PC-3 (cell line): ENCODE data around the gene CNDP1. TPM values are rescaled to one million over a fixed set of nuclear protein-coding genes. Genes with fewer than 3 reads are reported as not detected.

Experiments
- ATAC-seq: fragments of 200-7000 bp; cut with Tn5 transposase; 2 replicates; pipeline ENCODE4 v1.9.1; 2020; ENCODE audit warnings: mild to moderate bottlenecking, moderate library complexity
- BruUV-seq: library from RNA; stranded (reverse); fragments of 400-500 nt; replicated peaks from 2 replicates; lab custom pipeline; 2021; lab: Mats Ljungman, UMichigan
- CTCF ChIA-PET: fragments of 300-600 bp; sonication (Branson Sonifier 250); formaldehyde crosslinking; loops from one replicate; lab custom pipeline; 2022; ENCODE audit warnings: antibody characterized with exemption; lab: Charles Lee
- POLR2A ChIA-PET: fragments of 300-600 bp; sonication (Branson Sonifier 250); formaldehyde crosslinking; loops from one replicate; lab custom pipeline; 2022; ENCODE audit warnings: antibody characterized with exemption; ENCODE audit not compliant: unreplicated experiment; lab: Charles Lee
- DNase-seq: peaks from one replicate; pipeline ENCODE4 v3.0.0-alpha.2; 2015
- H2AFZ ChIP-seq: fragments of 300-600 bp; sonication (generic); 2 replicates; pipeline ENCODE4 v1.6.0; 2016; ENCODE audit warnings: antibody characterized with exemption, low read length
- H3F3A ChIP-seq: fragments of 300-600 bp; sonication (generic); one replicate; pipeline ENCODE4 v1.6.0; 2017; ENCODE audit warnings: antibody characterized with exemption, low read length, control low read depth, mild to moderate bottlenecking; ENCODE audit not compliant: unreplicated experiment
- H3K27ac ChIP-seq: fragments of 300-600 bp; sonication (generic); 2 replicates; pipeline ENCODE4 v1.5.1; 2016; ENCODE audit warnings: mild to moderate bottlenecking, low read length
- H3K27me3 ChIP-seq: fragments of 300-600 bp; sonication (generic); 2 replicates; pipeline ENCODE4 v1.6.1; 2016; ENCODE audit warnings: low read length, mixed read lengths
- H3K36me3 ChIP-seq: fragments of 300-600 bp; sonication (generic); 2 replicates; pipeline ENCODE4 v1.6.1; 2016; ENCODE audit warnings: low read depth, mixed run types, low read length, mixed read lengths
- H3K4me1 ChIP-seq: fragments of 300-600 bp; sonication (generic); 2 replicates; pipeline ENCODE4 v1.5.1; 2016; ENCODE audit warnings: low read length; ENCODE audit not compliant: insufficient read depth
- H3K4me2 ChIP-seq: fragments of 300-600 bp; sonication (generic); 2 replicates; pipeline ENCODE4 v1.6.0; 2016; ENCODE audit warnings: low read length
- H3K4me3 ChIP-seq: fragments of 300-600 bp; sonication (generic); 2 replicates; pipeline ENCODE4 v1.5.1; 2016; ENCODE audit warnings: mild to moderate bottlenecking, low read length, mixed read lengths
- H3K79me2 ChIP-seq: fragments of 300-600 bp; sonication (generic); 2 replicates; pipeline ENCODE4 v1.6.1; 2017; ENCODE audit warnings: low read length, mixed read lengths
- H3K9ac ChIP-seq: fragments of 300-600 bp; sonication (generic); 2 replicates; pipeline ENCODE4 v1.6.0; 2016; ENCODE audit warnings: mild to moderate bottlenecking, low read length
- H3K9me2 ChIP-seq: fragments of 300-600 bp; sonication (generic); replicated peaks from 2 replicates; pipeline ENCODE4 v1.6.1; 2016; ENCODE audit warnings: mixed run types, low read length, mixed read lengths
- H3K9me3 ChIP-seq: fragments of 300-600 bp; sonication (generic); 2 replicates; pipeline ENCODE4 v1.6.1; 2016; ENCODE audit warnings: low read length, mixed read lengths
- H4K20me1 ChIP-seq: fragments of 300-600 bp; sonication (generic); 2 replicates; pipeline ENCODE4 v1.6.1; 2016; ENCODE audit warnings: low read length, mixed read lengths
- CTCF ChIP-seq: fragments of 300-600 bp; sonication (generic); conservative IDR thresholded peaks from 2 replicates; pipeline ENCODE4 v1.5.1; 2017; ENCODE audit warnings: antibody characterized with exemption, low read depth, mild to moderate bottlenecking, low read length
- EZH2 ChIP-seq: fragments of 300-600 bp; sonication (generic); IDR thresholded peaks from one replicate; pipeline ENCODE4 v1.6.1; 2017; ENCODE audit warnings: antibody characterized with exemption, mild to moderate bottlenecking, low read length; ENCODE audit not compliant: unreplicated experiment
- EZH2phosphoT487 ChIP-seq: fragments of 300-600 bp; sonication (generic); IDR thresholded peaks from 2 replicates; pipeline ENCODE4 v1.6.1; 2018; ENCODE audit warnings: mild to moderate bottlenecking, antibody characterized with exemption, low read length, borderline replicate concordance
- intact Hi-C: fragments of 100-400 bp; cut with micrococcal nuclease; formaldehyde crosslinking; loops from 2 replicates; pipeline ENCODE4 v1.9.0; 2023
- total RNA-seq: library from RNA; depleted of rRNA; stranded (reverse); fragments of >200 nt; gene quantifications from 2 replicates; pipeline ENCODE4 v1.2.3, GENCODE V29; 2014

Gene CNDP1
- total RNA-seq, 1 experiment from 2014 or later: not detected

DNA sequence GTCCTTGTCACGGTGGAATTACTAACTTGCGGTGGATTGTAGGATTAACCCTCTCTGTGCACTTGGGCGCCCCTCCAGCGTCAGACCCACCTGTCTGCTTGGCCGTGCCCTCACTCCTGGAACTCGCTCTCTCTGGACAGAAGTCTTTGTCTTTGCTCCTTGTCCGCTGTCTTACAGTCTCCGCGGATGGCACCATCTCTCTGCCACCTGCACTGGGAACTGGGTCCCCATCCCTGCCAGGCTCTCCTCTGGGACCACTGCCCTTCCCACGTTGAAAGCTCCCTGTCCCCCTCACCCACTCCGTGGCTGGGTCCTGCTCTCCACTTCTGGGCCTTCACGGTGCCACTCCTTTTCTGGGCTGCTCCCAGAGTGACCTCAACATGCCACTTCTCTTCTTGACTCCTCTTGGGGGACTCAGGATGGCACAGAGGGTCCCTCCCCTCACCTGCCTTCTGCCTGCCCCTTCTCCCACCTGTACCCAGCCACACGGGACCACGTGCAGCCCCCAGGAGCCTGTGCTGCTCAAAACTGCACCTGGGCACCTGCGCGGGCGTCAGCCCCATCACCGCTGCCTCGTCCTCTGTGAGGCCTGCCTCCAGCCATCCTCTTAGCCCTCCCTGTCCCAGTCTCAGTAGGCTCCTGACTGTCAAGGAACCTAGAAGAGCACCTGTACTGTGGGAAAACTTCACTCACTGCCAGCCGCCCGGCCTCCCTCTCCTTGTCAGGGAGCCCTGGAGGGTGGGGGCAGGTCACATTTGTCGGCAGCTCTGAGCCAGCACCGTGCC, 27.0 kb upstream of the CNDP1 start:
- Histone ChIP-seq H3K9me3 (no peaks in the 10 kb centered on the region), H2AFZ (no peak overlapping the region), H3K4me1 (no peaks in the 10 kb centered on the region), H4K20me1 (no peaks in the 10 kb centered on the region), H3K4me3 (no peak overlapping the region), H3F3A (no peaks in the 10 kb centered on the region), H3K27ac (no peak overlapping the region), H3K36me3 (peaks cover 16% of the 10 kb centered on the region; the same call in 1 of the 2 replicates), H3K9me2 (no peaks in the 10 kb centered on the region), H3K27me3 (no peaks in the 10 kb centered on the region), H3K9ac (no peak overlapping the region), H3K4me2 (no peak overlapping the region), H3K79me2 (no peaks in the 10 kb centered on the region)
- no peak for TF ChIP-seq CTCF
- no peak for TF ChIP-seq EZH2phosphoT487
- no peak for TF ChIP-seq EZH2
- no TSS peak for BruUV-seq
- ATAC-seq (no peak), DNase-seq (no peak)
- CTCF ChIA-PET: no interaction called here
- intact Hi-C loops: no loop called here
- POLR2A ChIA-PET: no interaction called here

GRCh38 chr18:74507927-74508326, 26.4 kb upstream of the CNDP1 start:
- Histone ChIP-seq H3K4me3 (no peak overlapping the region), H3K27me3 (no peaks in the 10 kb centered on the region), H3K4me1 (no peaks in the 10 kb centered on the region), H3K79me2 (no peaks in the 10 kb centered on the region), H3K9ac (no peak overlapping the region), H2AFZ (no peak overlapping the region), H3F3A (no peaks in the 10 kb centered on the region), H3K9me2 (no peaks in the 10 kb centered on the region), H3K36me3 (peaks cover 11% of the 10 kb centered on the region; the same call in 1 of the 2 replicates), H3K4me2 (no peak overlapping the region), H3K9me3 (no peaks in the 10 kb centered on the region), H4K20me1 (no peaks in the 10 kb centered on the region), H3K27ac (no peak overlapping the region)
- DNase-seq: no peak
- ChIA-PET POLR2A (no interaction called here), CTCF (no interaction called here)
- TF ChIP-seq EZH2phosphoT487: no peak
- TF ChIP-seq EZH2: no peak
- no TSS peak for BruUV-seq
- intact Hi-C loops: no loop called here
- no peak for ATAC-seq

- no peak overlapping the region for H3K4me2 ChIP-seq
- H3K27me3 ChIP-seq: no peaks in the 10 kb centered on the region
- DNase-seq (no peak), ATAC-seq (no peak)
- H3K4me1 ChIP-seq: no peaks in the 10 kb centered on the region
- H3F3A ChIP-seq: no peaks in the 10 kb centered on the region
- intact Hi-C loops: no loop called here
- no peak overlapping the region for H3K4me3 ChIP-seq
- H3K9me2 ChIP-seq: no peaks in the 10 kb centered on the region
- peaks cover 11% of the 10 kb centered on the region; the same call in 1 of the 2 replicates for H3K36me3 ChIP-seq
- no peaks in the 10 kb centered on the region for H4K20me1 ChIP-seq
- BruUV-seq: no TSS peak
- CTCF ChIA-PET: no interaction called here
- H3K9me3 ChIP-seq: no peaks in the 10 kb centered on the region
- no peak overlapping the region for H2AFZ ChIP-seq
- POLR2A ChIA-PET: no interaction called here
- no peak overlapping the region for H3K9ac ChIP-seq
- TF ChIP-seq EZH2 (no peak), CTCF (no peak), EZH2phosphoT487 (no peak)
- H3K79me2 ChIP-seq: no peaks in the 10 kb centered on the region
- H3K27ac ChIP-seq: no peak overlapping the region
Observed at GRCh38 chr18:74508366-74508765, 25.9 kb upstream of the CNDP1 start.
